ENCODE measurements around the gene LAMB2. TPM values are rescaled to one million over a fixed set of nuclear protein-coding genes. Genes with fewer than 3 reads are reported as not detected.

Gene LAMB2
- polyA plus RNA-seq, 1 donor (not counting 4 experiments of a cell fraction or from before 2014, with no cell fraction given): 108 TPM

GRCh38 chr3:49120096-49120437 is 12.8 kb downstream of the LAMB2 start:
- peaks cover 13% of the 10 kb centered on the region for H3K4me1 ChIP-seq (ENCODE audit: control insufficient read depth, extremely low read depth, insufficient read depth, low read length)
- H3K36me3 ChIP-seq (ENCODE audit: control insufficient read depth in 2 of 2, extremely low read depth in 1 of 2, insufficient read depth in 2 of 2, low read length in 2 of 2): peaks cover 55 to 61% of the 10 kb centered on the region in 2 experiments

GRCh38 chr3:49119439-49119838 is 13.4 kb downstream of the LAMB2 start:
- Histone ChIP-seq H4K20me1 (ENCODE audit: control insufficient read depth, extremely low read depth, insufficient read depth, low read length) (no peaks in the 10 kb centered on the region), H3K9me1 (ENCODE audit: control insufficient read depth, extremely low read depth, insufficient read depth, low read length) (peaks cover 2% of the 10 kb centered on the region), H3K9ac (ENCODE audit: control insufficient read depth, extremely low read depth, insufficient read depth, low read length) (peak overlapping the region; percentile 91), H3K4me3 (ENCODE audit: control insufficient read depth in 2 of 3, extremely low read depth in 1 of 3, insufficient read depth in 2 of 3, low read depth in 1 of 3, low read length in 3 of 3) (peak overlapping the region; percentile 64 to 93 (median 82)), H3K36me3 (ENCODE audit: control insufficient read depth in 2 of 2, extremely low read depth in 1 of 2, insufficient read depth in 2 of 2, low read length in 2 of 2) (peaks cover 57 to 64% of the 10 kb centered on the region in 2 experiments), H3K9me3 (ENCODE audit: control insufficient read depth, low read depth, low read length) (no peaks in the 10 kb centered on the region), H3K27ac (ENCODE audit: control insufficient read depth, insufficient read depth, low read length) (peak overlapping the region; percentile 71), H3K4me2 (ENCODE audit: control insufficient read depth, extremely low read depth, insufficient read depth, low read depth, low read length) (peak overlapping the region; percentile 100), H3K27me3 (ENCODE audit: control insufficient read depth, extremely low read depth, insufficient read depth, low read length) (no peaks in the 10 kb centered on the region), H3K4me1 (ENCODE audit: control insufficient read depth, extremely low read depth, insufficient read depth, low read length) (peaks cover 13% of the 10 kb centered on the region), H2AFZ (ENCODE audit: control insufficient read depth, low read length) (no peak overlapping the region), H3K79me2 (ENCODE audit: control insufficient read depth, insufficient read depth, low read length) (peaks cover 15% of the 10 kb centered on the region)
- DNase-seq (ENCODE audit: low read depth, low spot score): no peak
- FAIRE-seq: peak; percentile 20
- TF ChIP-seq CTCF (optimal IDR thresholded peaks at IDR 0.05 in 1 of 3, IDR thresholded peaks at IDR 0.05 in 1 of 3, conservative IDR thresholded peaks at IDR 0.05 in 1 of 3; ENCODE audit: extremely low read depth in 1 of 3, insufficient read depth in 2 of 3, low read length in 3 of 3): no peak
- TF ChIP-seq EZH2 (IDR thresholded peaks at IDR 0.05; ENCODE audit: low read length): no peak
- dilution Hi-C loops (cut with MboI; ENCODE audit: extremely low pct_ligation_motif_present, low sequenced_read_pairs): no loop called here

More at GRCh38 chr3:49120096-49120437, 12.8 kb downstream of the LAMB2 start:
- no peak overlapping the region for H2AFZ ChIP-seq (ENCODE audit: control insufficient read depth, low read length)
- TF ChIP-seq CTCF (optimal IDR thresholded peaks at IDR 0.05 in 1 of 3, IDR thresholded peaks at IDR 0.05 in 1 of 3, conservative IDR thresholded peaks at IDR 0.05 in 1 of 3; ENCODE audit: extremely low read depth in 1 of 3, insufficient read depth in 2 of 3, low read length in 3 of 3) (no peak), EZH2 (IDR thresholded peaks at IDR 0.05; ENCODE audit: low read length) (no peak)
- dilution Hi-C loops (cut with MboI; ENCODE audit: extremely low pct_ligation_motif_present, low sequenced_read_pairs): no loop called here
- peaks cover 15% of the 10 kb centered on the region for H3K79me2 ChIP-seq (ENCODE audit: control insufficient read depth, insufficient read depth, low read length)
- H3K4me3 ChIP-seq (ENCODE audit: control insufficient read depth in 2 of 3, extremely low read depth in 1 of 3, insufficient read depth in 2 of 3, low read depth in 1 of 3, low read length in 3 of 3): peak overlapping the region; percentile 64 to 93 (median 82)
- H3K27me3 ChIP-seq (ENCODE audit: control insufficient read depth, extremely low read depth, insufficient read depth, low read length): no peaks in the 10 kb centered on the region
- no peaks in the 10 kb centered on the region for H4K20me1 ChIP-seq (ENCODE audit: control insufficient read depth, extremely low read depth, insufficient read depth, low read length)
- no peak for DNase-seq (ENCODE audit: low read depth, low spot score)
- peak overlapping the region; percentile 100 for H3K4me2 ChIP-seq (ENCODE audit: control insufficient read depth, extremely low read depth, insufficient read depth, low read depth, low read length)
- FAIRE-seq: peak; percentile 51
- peak overlapping the region; percentile 71 for H3K27ac ChIP-seq (ENCODE audit: control insufficient read depth, insufficient read depth, low read length)
- H3K9ac ChIP-seq (ENCODE audit: control insufficient read depth, extremely low read depth, insufficient read depth, low read length): peak overlapping the region; percentile 91
- H3K9me1 ChIP-seq (ENCODE audit: control insufficient read depth, extremely low read depth, insufficient read depth, low read length): peaks cover 2% of the 10 kb centered on the region
- H3K9me3 ChIP-seq (ENCODE audit: control insufficient read depth, low read depth, low read length): no peaks in the 10 kb centered on the region

All from keratinocyte (primary cell).